Hematopoietic multipotent progenitor cell treated with erythropoietin and hydrocortisone succinate and interleukin-3 and kit ligand, for 6 days (in vitro differentiated cells): Measurements from ENCODE around the gene KRTAP5-11.
"Not testable (repeated sequence)": the region's sequence is repeated elsewhere in the genome, so short reads cannot be mapped to it uniquely, and the experiment has no call there.

Experiments used
- DNase-seq: peaks from one replicate; pipeline ENCODE4 v3.0.0-alpha.2; 2015

The KRTAP5-11 gene

GRCh38 chr11:71580057-71581003 is 2.3 kb downstream of the KRTAP5-11 start:
- DNase-seq: peak; percentile 76

GRCh38 chr11:71579513-71579912 is 3.2 kb downstream of the KRTAP5-11 start:
- DNase-seq: not testable (repeated sequence)

DNA sequence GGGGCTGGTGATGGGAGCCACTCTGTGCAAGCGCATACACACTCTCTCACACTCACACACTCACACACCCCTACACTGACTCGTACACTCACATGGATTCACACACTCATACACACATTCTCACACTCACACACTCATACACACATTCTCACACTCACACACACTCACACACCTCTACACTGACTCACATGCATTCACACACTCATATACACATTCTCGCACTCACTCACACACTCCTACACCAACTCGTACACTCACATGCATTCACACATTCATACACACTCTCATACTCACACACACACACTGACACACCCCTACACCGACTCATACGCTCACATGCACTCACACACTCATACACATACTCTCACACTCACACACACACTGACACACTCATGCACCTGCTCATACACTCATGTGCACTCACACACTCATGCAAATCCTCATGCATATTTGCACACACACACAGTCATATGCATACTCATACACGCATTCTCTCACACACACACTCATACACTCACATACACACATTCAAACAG is 5.1 kb downstream of the KRTAP5-11 start:
- no peak for DNase-seq

GRCh38 chr11:71576688-71577465 is 5.8 kb downstream of the KRTAP5-11 start:
- DNase-seq: not testable (repeated sequence)

- DNase-seq: no peak
These were observed 6.8 kb downstream of the KRTAP5-11 start for GRCh38 chr11:71575723-71576424.

DNA sequence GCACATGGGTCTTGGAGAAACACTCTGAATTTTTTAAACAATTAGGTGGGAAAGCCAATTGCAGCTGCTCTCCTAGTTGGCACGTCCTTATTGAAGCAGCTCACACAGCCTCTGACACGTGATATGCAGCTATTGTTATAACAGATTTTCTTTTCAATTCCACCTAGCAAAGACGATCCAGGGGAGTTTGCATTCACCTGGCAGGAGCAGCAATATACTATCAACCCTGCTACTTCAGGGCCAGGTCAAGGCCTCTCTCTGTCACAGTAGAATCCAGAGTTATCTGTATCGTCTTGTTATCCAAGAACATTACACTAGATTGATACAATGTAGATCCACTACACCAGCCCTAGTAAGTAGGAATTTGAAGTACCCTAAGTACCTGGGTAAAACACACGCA is 8.3 kb downstream of the KRTAP5-11 start:
- DNase-seq: no peak

DNA sequence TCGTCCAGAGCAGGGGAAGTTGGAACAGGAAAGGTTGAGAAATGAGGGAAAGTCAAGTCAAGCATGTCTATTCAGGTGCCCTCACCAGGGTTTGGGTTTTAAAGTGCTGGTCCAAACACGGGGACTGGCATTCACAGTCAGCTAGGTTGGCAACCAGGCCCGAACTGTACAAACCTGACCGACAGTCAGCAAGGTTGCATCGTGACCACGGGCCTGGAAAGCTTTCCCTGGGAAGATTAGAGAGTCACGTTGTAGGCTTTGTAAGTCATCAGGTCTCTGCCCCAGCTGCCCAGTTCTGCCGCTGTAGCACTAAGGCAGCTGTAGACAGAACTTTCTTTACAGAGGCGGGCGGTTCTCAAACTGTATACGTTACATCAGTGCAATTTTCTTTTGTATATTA is 9.9 kb downstream of the KRTAP5-11 start:
- no peak for DNase-seq

- not testable (repeated sequence) for DNase-seq
These were observed 11.4 kb downstream of the KRTAP5-11 start for GRCh38 chr11:71571101-71571850.

GRCh38 chr11:71568704-71569349 is 13.8 kb downstream of the KRTAP5-11 start:
- no peak for DNase-seq

GRCh38 chr11:71567633-71568032 is 15.0 kb downstream of the KRTAP5-11 start:
- not testable (repeated sequence) for DNase-seq

DNA sequence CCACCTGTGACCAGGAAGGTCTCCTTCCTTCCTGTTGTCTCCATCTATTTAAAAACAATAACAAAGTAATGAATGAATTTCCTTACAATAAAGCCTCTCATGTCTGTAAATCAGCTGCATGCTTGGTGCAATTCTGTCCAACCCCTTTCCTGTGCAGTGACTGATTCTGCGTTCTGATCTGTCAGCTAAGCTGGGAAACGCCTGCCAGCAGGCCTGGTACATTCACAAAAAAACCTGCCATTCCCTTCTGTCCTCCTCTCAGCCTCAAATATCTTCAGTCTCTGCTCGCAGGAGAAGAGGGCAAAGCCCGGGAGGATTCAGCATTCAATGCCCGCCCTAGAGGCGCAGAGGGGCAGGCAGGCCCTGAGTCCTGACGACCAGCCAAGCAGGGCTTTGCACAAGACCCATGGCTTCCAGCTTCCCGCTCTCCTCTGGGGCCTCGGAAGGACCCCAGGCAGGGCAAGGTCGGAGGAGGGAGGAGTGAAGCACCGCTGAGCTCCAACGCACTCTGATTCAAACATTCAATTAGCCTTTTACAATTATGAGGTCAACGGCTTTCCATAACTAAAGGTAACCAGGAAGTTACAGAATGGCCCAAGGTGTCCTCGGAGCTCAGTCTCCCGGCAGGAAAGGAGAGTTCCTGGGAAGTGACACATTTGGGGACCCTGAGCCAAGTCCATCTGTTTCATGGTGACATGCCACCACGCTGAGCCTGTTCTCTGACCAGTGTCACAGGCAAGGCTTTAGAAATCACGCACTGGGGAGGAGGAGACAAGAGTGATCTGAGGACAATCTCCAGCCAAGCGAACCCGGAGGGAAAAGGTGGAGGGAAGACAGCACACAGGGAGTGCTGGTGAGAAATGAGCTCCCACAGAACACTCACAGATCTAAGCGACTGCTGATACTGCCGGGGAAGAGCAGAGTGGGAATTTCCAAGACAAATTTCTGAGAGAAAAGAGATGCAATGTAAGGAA is 15.8 kb downstream of the KRTAP5-11 start:
- DNase-seq: not testable (repeated sequence)

GRCh38 chr11:71566081-71566620 is 16.5 kb downstream of the KRTAP5-11 start:
- DNase-seq: no peak

DNA sequence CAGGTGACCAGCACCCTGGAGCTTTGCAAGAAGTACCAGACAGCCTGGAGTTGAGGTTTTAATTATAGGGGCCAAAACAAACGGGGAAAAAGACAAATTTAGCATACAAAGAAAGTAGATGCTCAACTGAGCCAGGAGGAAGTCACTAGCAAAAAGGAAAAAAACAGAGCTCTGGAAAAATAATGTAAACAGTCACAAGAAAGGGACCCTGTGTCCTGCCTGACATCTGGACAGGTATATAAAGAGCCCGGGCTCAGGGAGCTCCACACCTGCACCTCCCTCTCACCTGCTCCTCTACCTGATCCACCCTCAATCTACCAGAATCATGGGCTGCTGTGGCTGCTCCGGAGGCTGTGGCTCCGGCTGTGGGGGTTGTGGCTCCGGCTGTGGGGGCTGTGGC is 17.4 kb downstream of the KRTAP5-11 start, which contains the start of gene KRTAP5-10:
Gene KRTAP5-10, plus strand, starts transcription at position 301 of the 400 bp plus-strand sequence. Its CDS starts 25 bp downstream, at position 326.
- DNase-seq: no peak

DNA sequence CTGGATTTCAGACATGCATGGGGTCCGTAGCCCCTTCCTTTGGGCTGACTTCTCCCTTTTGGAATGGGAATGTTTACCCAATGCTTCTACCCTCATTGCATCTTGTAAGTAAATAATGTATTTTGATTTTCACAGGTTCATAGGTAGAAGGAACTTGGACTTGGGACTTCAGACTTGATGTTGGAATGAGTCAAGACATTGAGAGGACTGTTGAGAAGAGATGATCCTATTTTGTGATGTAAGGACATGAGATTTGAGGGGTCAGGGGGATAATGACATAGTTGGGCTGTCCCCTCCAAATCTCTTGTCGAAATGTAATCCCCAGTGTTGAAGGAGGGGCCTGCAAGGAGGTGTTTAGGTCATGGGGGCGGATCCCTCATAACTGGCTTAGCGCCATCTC is 18.2 kb downstream of the KRTAP5-11 start:
- no peak for DNase-seq

GRCh38 chr11:71563406-71563805 is 19.3 kb downstream of the KRTAP5-11 start:
- DNase-seq: peak; percentile 70

DNA sequence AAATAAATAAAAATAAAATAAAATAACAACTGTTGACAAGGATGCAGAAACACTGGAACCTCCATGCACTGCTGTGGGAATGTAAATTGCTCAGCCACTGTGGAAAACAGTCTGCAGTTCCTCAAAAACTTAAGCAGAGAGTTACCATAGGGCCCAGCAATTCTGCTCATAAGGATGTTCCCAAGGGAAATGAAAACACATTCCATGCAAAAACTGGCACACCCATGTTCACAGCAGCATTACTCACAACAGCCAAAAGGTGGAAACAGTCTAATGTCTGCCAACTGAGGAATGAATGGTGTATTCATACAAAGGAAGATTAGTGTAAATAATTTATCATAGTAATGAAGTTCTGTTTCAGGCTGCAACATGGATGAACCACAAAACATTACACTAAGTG is 20.6 kb downstream of the KRTAP5-11 start:
- no peak for DNase-seq

DNA sequence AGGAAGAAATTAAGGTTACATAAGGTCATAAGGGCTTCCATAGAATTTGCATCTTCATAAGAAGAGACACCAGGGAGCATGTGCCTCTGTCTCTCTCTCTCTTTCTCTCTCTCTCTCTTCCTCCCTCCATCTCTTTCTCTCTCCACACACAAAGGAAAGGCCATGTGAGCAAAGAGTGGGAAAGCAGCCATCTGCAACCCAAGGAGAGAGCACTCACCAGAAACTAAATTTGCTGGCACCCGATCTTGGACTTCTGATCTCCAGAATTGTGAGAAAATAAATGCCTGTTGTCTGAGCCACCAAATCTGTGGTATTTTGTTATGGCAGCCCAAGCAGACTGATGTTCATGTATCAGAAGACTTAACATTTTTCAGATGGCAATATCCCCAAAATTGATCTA is 23.7 kb downstream of the KRTAP5-11 start:
- DNase-seq: no peak

DNA sequence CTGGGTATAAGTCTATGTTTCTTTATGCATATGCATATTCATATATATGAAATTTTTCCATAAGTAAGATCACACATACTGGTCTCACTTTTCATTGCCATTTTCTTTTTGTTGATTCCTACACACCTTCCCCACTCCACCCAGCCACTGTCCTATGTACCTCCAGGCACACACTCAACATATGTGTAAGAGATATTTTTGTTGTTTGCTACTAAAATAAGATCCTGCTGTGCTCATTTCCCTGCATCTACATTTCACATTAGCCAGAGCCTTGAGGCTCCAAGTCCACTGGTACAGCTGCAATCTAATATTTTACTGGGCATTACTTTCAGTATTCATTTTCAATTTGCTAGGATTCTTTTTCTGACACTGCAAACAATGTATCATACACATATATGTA is 25.4 kb downstream of the KRTAP5-11 start:
- DNase-seq: no peak

GRCh38 chr11:71556018-71556417 is 26.7 kb downstream of the KRTAP5-11 start:
- DNase-seq: no peak

DNA sequence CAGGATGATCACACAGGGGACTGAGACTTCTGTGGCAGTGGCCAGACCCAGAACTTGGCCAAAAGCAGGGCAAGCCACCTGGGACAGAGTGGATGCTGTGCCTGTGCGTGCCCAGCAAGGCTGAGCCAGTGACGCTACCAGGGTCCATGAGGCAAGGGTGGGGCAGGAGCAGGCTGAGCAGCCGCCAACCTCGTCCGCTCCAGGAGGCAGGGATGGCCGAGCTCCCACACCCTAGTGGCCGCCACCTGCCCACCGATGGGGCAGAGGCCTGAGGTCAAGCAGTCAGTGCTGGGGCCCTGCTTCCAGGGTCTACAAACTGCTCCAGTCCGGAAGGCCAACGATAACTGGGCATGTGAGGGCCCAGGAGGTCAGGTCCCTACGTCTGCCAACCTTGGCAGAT is 27.2 kb downstream of the KRTAP5-11 start:
- no peak for DNase-seq
